ENCODE results near the gene GRIN2A. TPM values are rescaled to one million over a fixed set of nuclear protein-coding genes. Genes with fewer than 3 reads are reported as not detected.

The GRIN2A gene
- total RNA-seq (2014; rRNA removed; shearing (Covaris generic)) = 0.08 TPM in 1 of 2 replicates, not detected in the other

DNA sequence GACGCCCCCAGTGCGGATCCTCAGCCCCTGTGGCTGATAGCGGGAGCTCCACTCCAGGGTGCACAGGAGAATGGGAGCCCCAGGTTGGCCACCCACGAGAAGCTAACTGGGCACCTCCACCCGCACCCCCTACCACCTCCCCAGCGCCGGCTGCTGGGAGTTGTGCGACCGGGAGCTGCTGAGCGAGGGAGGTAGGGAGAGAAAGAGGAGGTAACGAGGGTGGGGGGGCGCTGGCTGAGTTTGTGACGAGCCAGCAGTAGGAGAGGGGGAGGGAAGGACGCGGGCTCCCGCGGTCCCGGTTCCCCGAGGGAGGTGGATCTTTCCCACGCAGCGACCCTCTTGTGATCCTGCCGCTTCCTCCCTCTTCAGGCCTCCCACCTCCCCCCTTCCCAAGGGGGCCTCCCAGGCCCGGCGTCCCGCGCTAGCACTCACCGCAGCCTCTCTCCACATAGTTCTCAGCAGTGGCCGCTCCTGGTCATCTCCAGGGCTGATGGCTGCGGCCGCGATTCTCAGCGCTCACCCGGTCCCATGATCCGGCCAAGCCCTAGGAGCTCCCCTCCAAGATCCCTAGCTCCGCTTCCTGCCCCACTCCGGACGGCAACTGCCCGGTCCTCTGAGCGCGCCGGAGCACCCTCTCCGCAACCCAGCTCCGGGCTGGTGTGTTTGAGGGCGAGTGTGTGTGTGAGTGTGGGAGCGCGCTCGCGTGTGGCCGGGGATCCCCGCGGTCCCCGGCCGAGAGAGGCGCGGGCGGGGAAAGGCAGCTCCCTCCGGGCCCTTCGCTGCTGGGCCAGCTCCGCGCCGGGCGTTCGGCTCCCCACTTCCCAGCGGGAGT, at the start of gene GRIN2A:
GRIN2A (minus strand) TSS at position 207 of the 832 bp plus-strand sequence. CDS start 2,017 bp downstream, outside the sequence.

Small RNA genes lying within 50 kb of the gene (small RNA-seq; reads per million reads assigned to genes)
- gene RN7SL493P = not detected

Other genes with a start within 250 kb of the GRIN2A start
- gene ATF7IP2, start 203.6 kb upstream of the GRIN2A start, total RNA-seq (2014; rRNA removed; shearing (Covaris generic)) = 18.3 and 19.7 TPM in 2 replicates